HG02870 (cell line): Measurements from ENCODE around the gene ADCY5.

Experiments
- ATAC-seq: cut with Tn5 transposase; IDR thresholded peaks from one replicate; pipeline ENCODE4 v1.9.1; 2021; ENCODE audit warnings: mild to moderate bottlenecking, moderate library complexity; ENCODE audit not compliant: unreplicated experiment

The ADCY5 gene

DNA sequence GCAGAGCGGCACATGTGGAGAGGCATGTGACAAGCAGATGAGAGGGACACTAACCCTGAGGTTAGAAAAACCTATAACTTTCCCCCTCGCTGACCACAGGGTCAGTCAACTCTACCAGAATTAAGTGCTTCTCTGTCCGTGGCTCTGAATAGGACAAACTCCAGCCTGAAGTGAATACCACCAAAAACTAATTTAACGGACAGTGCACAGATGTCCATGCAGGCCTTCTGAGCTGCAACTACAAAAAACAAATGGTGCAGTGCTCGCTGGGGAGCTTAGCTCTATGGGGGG is 59.3 kb downstream of the ADCY5 start:
- no peak for ATAC-seq

DNA sequence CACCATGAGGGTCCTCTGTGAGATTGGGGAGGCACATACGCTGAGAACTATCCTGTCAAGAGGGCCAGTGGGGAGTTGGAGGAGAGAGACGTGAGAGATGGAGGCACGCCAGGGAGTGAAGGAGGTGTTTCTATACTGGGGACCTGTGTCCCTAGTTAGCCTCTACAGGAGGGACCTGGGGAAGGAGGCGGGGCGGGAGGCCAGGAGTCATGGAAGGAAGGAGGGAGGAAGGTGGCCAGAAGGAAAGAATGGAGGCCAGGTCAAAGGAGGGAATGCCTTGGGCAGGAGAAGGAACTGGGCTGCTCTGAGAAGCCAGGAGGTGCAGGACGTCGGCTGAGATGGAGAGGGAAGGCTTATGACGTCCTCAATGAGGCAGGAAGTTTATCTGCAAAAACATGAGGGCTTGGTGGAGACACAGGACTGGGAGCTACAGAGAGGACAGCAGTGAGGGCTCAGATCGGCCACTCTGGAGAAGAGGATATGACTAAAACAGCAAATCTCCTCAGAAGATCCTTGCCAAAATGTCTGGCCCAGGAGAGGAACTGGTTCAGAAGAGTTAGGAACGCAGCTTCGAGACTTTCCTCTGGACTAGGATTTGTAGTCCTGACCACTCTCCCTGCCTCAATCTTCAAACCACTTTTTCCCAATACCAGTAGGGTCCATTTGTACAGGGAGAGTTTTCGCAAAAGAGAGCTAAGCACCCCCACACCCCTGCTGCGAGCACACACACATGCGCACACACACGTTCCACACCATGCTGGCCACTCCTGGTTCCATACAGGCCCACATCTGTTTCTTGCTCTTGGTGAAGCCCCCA is 59.9 kb downstream of the ADCY5 start:
- no peak for ATAC-seq

DNA sequence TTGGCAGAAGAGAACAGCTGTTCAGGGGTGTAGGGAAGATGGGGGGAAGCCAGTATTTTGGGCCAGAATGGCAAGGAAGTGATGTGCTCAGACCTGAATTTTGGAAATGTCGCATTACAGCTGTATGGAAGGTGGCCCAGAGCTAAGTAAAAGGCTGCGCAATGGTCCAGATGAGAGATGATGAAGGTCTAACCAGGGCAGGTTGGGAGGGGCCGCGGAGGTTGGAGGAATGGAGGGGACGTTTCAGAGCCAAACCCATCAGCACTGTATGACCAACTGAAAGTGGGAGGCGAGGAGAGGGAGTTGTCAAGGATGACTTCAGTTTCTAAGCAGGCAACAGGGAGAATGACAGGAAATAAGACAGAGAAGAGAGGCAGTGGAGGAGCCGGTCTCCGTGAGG is 60.8 kb downstream of the ADCY5 start:
- no peak for ATAC-seq

DNA sequence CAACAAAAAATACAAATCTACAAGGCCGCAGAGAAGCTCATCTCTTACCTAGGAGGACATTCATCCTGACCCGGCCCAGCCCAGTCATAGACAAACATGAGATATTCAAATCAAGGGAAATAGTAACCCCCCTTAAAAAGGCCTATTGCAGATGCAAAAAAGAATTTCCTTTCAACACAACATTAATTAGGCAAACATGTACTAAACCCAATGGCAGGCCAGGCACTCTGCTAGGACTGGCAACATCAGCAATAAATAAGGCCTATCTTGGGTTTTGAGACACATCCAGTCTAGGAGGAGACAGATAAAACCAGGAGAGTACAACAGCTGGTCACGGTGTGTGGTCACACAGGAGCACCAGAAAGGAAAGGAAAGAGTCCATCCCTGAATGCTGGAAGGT is 61.4 kb downstream of the ADCY5 start:
- no peak for ATAC-seq

DNA sequence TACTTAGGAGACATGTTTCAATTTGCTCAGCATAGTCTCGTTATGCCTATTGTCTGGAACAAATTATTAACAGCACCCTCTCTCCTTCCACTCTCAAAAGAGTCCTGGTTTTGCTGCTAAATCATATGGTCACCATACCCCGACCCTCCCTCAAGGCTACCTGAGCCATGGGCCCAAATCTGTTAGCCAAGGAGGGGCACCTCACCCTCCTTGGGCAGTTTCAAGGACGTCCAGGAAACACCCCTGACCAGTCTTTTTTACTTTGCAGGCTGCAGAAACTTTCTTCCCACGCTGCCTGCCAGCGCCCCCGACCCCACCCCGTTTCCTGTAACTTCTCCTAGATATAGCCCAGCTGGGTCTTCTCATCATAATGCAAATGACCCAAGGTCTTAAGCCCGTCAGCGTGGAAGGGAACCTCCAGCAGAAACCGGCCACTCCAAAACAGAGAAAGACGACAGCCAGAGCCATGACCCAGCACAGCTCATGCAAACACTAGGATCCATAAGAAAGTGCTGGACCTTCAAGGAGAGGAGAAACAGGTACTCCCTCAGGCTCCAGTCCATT is 62.3 kb downstream of the ADCY5 start:
- ATAC-seq = no peak

DNA sequence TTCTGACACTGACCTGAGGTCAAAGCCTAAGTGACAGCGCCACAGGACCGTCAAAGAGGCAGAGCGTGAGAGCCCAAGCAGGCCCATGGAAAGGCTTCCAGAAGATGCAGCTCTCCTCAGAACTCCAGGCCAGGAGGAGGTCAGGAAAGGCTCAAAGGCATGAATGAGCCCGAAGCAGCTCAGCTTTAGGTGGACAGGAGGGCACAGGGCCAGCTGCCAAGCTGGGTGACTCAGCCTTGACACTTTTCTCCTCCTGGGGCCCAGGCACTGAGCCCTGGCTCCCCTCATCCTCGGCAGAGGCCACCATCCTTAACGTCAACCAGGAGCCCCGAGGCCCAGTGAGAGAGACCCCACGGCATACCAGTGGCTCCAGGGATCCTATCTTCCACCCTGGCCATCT is 62.9 kb downstream of the ADCY5 start:
- no peak for ATAC-seq

DNA sequence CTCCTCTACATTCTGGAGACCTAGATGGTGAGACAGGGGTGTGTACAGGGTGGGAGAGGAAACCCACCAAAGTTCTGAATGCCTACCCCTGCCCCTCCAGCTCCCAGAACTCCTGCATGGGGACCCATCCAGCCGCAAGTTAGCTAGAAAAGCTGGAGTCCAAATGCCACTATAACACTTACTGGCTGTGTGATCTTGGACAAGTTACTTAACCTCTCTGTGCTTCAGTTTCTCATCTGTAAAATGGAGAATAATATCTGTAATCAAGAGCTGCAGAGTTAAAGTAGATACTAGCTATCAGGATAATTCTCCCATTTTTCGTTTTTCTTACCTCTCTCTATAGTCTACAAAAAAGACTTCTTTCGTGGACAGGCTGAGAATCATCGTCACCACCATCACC is 63.4 kb downstream of the ADCY5 start:
- no peak for ATAC-seq

DNA sequence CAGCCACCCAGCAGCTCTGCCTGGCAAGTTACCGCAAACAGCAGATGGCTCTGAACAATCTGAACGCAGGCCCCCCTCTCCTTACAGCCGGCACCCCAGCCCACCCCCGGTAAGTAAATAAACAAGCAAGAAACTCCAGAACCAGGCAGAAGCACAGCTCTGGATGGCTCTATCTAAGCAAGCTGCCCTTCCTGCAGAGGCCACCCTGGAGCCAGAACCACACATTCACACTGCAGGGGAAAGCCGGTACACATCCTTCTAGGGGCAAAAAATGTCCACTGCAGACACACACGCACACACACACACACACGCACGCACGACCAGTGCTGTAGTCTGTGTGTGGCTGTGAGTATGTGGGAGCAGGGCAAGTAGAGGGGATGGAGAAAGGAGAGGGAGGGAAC is 63.9 kb downstream of the ADCY5 start:
- no peak for ATAC-seq

DNA sequence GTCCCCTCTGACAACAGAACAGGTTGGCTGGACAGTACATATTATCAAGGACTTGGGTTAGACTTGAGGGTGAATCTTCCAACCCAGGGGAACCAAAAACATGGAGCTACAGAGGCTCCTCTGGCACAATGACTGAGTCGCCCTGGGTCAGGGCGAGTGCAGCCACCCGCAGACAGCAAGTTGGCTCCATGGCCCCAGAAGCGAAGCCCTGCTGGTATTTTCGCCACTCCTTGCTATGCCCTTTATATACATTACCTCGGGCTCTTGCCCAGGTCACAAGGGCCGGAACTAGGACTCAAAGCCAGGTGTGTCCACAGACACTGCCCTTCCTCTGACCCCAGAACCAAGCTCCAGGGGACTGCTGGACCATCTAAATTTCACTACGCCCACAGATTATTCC is 64.6 kb downstream of the ADCY5 start:
- no peak for ATAC-seq

DNA sequence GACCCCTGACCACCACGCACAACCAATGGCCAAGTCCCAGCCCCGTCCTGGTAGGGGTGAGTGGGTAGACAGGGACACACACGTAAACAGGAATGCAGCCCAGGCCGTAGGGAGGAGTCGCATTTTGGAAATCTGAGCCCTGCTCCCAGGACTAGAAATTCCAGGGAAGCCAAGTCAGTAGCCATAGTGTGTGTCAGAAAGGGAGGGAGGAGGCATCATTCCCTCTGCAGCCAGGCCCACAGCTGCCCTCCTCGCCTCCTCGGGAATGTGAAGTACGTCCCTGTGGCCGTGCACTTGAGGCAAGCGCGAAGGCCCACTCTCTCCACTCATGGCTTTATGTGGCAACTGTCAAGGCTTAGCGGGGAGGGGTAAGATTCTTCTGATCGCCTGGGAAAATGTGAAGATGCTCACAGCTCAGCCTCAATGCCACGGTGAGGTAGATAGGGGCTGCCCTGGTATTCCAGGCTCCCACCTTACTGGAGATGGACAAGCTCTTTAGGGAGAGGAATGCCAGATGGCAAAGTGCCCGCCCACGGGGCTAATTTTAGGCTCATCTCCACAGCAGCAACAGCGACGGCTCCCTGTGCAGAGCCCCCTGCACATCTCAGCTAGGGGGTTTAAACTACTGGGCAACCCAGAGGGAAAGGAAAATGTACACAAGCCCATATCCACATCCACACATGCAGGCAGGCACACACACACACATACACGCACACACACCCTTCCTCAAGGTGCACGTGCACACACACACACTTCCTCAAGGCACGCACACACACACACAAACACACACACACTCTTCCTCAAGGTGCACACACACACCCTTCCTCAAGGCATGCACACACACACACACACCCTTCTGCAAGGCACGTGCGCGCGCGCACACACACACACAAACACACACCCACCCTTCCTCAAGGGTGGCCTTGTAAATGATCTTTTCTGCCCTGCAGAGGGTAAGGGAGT is 65.5 kb downstream of the ADCY5 start:
- no peak for ATAC-seq

DNA sequence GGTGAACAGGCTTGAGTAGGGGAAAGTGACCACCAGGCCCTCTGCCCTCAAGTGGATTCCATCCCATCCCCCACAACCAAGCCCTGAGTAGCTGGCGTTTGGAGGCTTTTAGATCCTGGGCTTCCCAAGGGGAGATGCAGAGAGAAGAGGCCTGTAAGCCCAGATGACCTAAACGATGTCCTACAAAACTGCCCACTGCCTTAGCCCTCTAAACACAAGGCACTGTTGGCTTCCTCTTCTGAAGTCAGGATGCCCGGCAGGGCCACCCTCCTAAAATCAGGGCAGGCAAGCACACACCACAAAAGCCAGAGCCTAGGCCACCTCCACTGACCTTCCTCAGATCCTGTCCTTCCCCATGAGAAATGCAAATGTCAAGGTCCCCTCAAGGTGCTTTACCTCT is 68.6 kb downstream of the ADCY5 start:
- no peak for ATAC-seq

DNA sequence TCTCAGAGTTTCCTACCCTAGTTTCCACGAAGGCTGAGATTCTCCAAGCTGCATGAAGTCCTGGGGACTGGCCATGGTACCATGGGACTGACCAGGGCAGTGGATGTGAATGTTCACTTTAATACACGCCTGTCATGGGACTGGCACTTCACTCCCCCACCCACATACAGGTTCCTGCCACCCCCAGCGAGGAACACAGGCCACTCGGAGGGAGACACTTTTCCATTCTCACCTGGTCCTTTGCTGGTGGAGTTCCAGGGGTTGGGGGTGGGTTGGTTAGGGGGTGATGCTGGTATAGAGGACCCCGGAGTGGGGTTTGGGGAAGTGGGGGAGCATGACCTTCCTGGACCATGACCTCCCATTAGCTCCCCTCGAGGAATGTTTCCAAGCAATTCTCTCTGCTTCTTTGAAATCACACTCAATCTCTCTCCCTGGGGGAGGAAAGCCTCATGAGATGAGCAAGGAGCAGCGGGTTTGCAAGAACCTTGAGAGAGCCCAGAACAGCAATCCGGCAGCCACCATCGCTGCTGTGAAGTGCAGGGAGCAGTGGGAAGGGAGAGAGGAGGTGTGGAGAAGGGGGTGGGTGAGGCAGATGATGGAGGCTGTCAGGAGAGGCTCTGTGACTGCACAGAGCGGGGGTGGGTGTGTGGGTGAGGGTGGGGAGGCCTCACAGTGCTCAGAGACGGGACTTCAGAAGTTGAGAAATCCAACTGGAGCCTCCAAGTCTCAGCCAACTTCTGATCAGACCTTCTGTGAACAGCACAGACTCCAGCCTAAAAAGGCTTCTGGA is 69.7 kb downstream of the ADCY5 start:
- ATAC-seq = no peak

DNA sequence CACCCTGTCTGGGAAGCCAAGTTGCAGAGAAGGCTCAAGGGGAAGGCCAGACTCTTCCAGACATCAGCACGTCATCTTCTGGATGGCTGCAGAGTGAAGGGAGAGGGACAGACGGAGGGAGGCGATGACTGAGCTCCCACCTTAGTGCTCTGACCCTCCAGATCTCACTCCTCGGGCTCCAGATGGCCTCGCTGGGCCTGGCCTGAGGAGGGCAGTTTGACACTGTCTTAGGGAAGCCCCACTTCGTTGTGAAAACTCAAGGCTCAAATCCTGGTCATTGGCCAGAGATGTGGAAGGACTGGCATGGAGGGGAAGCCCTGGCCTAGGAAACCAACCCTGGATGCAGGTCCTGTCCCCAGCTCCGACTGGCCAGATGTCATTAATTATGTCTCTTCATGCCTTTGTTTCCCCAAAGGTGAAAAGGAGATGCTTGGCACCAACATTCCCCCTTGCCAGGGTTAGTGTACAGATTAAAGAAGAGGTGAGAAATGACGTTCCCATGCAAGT is 70.4 kb downstream of the ADCY5 start:
- no peak for ATAC-seq

DNA sequence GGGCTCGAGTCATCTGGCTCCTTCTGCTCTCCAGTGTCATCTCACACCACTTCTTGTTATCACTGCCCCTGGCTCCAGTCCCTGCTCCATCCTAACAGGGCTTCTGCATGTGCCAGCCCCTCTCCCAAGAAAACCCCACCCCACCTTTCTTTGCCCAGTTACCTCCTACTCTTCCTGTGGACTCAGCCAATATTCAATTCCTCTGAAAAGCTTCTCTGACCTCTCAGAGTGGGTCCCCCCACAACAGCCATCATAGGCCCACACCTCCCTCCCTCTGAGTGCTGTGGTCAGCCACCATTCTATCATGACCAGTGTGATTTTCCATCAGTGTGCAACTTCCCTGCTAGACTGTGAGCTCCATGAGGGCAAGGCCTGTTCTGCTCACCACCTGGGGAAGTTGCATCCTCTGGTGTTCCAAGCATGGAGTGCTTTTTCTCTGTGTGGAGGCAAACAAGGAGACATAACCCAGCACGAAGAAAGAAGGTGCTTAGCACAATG is 71.6 kb downstream of the ADCY5 start:
- ATAC-seq = no peak

DNA sequence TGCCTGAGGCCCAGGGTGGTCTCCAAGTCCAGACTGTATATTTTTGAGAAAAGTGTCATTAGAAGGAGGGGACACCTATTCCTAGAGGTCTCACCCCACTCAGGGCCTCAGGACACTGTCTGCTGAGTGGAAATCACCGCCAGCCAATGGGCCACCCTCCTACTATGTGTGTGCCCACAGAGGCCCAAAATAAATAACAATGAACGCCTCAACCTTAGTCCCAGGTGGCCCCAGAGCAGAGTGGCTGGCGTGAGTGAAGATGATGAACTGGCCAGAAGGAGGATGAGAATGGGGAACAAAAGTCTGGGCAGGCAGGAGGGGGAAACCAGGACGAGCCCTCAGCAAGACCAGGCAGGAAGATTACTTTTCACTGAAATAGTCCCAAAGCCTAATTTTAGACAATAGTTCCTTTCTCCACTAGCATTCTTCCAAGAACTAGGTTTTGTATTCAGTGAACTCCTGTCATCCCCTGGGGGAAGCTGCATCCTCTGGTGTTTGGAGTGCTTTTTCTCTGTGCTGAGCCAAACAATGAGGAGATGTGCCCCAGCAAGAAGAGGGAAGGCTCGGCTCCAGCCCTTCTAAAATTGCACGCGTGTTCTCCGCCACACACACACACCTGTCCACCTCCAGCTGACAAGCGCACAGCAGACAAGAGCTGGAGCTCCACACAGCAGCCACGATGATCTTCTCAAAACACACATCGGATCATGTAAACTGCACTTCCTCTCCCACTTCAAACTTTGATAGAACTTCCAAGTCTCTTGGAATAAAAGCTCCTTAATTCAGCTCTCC is 72.2 kb downstream of the ADCY5 start:
- no peak for ATAC-seq

DNA sequence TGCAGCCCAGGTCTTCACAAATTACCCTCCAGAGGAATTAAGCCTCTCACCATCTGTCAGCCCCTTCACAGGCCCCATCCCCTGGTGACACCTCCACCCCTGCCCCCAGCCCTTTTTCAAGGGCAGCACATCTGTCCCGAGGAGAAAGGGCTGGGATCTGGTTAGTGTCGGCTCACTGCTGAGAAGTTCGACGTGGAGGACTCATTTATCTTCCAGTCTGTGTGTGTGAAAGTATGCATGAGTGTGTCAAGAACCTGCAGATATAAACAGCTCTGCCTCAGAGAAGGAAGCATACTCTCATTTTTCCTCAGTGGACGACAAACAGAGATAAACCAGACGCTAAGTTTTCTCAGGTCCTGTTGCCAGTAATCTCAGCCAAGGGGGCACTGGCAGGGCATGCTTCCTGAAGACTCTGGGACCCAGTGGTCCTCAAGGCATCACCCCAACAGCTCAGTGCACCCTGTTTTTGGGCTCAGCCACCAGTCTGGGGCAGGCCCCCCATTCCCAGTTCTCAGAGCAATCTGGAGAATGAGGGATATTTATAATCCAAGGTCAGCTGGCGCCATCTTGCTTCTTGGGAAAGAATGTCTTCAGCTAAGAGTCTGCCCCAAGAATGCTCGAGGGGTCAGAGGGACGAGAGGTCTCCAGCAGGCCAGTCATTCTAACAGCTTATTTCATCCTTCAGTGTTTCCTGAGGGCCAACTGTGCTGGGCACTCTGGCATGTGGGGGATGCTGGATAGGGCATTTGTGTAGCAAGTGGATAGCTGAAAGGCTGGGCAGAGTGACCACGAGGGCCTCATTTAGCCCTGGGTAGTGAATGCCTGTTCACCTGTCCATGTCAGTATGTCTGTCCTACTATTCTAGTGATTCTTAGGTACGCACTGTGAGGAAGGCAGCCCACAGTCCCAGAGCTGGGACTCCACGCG is 73.6 kb downstream of the ADCY5 start:
- no peak for ATAC-seq

DNA sequence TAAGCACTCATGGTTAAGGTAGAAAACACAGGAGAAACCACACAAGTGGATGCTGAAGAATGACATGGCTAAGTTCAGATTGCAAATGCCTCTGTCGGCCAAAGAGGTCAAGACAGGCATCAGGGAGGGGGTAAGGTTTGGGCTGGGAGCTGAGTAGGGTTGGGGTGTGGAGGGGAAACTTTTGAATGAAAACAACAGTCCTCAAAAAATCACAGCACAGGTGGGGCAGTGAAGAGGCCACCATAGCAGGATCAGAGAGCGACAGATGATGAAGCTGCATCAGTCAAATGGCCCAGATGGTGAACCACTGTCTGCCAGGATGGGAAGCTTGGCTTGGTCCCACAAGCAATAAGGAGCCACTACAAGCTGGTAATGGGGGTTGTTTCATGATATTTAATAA is 74.9 kb downstream of the ADCY5 start:
- ATAC-seq = no peak

DNA sequence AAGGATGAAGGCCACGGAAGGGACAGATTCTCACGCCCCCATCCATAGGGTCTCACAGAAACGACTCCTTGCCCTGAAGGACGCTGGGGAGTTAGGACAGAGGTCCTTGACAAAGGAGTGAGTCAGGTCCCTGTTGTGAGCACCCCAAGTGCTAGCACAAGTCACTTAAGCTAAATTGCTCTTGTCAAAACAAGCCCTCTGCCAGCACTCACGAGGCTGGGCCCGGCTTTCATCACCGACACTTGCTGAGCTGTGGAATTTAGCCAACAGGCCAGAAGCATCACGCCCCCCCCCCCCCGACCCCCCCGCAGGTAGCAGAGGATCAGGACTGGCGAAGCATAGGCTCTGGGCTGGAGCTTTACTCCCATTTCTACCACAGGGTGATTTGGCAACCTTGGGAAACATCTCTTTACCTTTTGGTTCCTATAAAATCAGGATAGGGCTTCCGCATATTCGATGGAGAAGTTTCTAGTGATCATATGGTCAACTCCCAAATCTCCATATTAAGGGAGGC is 75.4 kb downstream of the ADCY5 start:
- ATAC-seq = no peak
